ENCODE results near the gene NKX6-2. TPM values are rescaled to one million over a fixed set of nuclear protein-coding genes. Genes with fewer than 3 reads are reported as not detected.

NKX6-2 gene
- total RNA-seq, 2 donors from 2014 or later = not detected

DNA sequence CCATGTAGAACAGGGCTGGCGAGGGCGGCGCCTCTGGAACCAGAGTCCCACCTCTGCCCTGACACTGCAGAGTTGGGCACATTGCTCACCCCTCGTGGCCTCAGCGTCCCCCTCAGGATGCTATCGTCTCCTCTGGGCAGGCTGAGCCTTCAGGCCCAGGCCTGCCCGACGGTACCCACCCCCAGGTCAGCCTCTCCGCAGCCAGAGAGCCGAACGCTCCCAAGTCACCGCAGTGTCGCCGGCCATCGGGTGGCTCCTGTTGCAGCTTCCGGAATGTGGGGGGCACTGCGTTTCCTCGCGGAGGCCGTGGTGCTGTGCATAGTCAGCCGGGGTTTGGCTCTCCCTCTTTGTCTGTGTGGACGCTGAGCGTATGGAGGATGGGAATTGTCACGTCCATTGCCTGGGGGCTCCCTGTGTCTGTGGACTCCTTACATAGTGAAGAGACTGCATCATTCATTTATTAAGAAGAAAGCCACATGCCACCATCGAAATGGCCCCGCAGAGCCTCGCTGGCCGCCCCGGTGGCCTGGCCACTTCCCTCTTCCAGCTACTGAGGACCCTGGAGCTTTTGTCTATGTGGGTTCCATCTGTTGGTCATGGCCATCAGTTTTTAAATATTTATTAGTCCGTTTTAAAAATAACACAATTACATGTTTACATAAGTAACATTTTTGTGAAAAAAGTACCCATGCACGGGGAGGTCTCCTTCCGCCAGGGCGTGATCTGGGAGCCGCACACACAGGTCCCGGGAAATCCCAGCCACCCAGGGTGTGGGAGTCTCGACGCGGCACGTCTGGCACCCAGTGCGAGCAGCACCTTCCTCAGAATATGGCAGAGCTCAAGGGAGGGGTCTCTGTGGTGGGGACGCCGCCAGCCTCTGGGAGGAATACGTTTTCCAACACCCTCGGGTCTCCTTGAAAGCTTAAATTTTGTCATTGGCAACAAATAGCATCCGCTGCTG, 15.6 kb downstream of the NKX6-2 start:
- intact Hi-C loops (cut with DNase I, micrococcal nuclease) = no loop called here
- DNase-seq (no peak), ATAC-seq (no peak)

DNA sequence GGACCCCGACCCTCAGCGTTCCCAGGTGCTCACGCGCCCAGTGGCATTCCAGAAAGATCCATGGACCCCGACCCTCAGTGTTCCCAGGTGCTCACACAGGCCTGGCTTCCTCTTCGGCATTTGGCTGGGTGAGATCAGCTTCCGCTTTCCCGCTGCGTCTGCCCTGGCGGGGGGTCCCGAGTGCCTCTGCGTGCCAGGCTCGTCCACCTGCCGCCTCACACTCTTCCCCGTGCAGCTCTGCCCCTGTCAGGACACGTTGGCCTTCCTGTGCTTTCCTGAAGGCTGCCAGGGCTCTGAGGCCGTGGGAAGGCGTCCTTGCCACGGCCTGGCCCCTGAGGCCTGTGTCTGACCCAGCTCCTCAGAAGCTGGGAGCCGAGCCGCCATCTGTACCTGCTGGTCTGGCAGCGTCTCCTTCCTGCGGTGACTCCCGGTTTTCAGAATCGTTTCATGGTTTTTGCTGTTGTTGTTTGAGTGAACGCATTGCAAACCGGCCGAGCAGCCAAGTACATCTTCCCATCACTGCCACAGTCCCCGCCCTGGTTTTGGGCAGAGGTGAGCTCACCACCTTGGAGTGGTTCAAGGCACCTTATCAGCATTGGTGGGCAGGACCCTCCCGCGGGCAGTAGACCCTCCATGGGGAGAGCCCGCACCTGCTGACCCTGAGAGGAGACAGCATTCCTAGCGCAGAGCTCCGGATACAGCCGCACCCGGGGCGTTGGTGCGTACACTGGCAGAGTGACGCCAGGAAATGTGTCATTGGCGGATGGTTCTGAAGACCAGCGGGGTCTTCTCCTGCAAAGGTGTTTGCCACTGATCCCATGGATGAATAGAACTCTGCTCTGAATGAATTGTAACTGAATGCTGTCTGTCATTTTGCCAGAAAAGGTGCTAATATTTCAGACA, 17.4 kb downstream of the NKX6-2 start:
- ATAC-seq = no peak
- no peak for DNase-seq
- intact Hi-C loops (cut with DNase I, micrococcal nuclease) = no loop called here

DNA sequence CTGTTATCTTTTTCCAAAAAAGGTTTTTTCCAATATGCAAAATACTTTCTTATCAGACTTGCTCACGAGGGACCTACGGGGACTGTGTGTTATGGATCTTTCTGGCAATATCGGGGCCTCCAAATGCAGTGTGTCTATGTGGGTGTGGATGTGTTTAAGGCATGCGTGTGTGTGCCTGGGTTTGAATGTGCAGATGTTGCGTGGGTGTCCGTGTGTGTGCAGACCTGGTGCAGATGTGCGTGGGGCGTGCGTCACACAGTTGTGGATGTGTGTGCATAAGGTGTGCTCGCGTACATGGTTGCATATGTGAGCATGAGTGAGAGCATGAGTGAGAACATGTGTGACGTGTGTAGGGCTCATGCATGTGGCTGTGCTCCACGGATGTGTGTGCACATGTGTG, 19.7 kb downstream of the NKX6-2 start:
- intact Hi-C loops (cut with DNase I, micrococcal nuclease) = no loop called here
- DNase-seq = no peak
- no peak for ATAC-seq

DNA sequence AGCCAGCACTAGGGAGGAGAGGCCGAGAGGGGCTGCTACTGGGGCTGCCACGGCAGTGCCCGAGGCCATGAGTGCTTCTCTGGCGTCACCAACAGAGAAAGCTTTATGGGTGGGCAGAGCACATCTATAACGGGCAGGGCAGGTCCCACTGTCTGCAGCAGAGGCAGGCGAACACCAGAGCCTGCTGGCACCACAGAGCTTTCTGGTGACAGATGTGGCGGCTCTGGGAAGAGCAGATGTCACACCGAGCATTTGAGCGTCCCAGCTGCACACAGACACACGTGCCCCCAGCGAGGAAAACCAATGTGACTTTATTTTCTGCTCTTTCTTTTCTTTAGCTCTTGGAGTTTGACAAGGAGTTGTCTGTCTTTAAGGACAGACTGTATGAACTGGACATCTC, 20.5 kb downstream of the NKX6-2 start:
- ATAC-seq (no peak), DNase-seq (no peak)
- intact Hi-C loops (cut with DNase I, micrococcal nuclease) = no loop called here

DNA sequence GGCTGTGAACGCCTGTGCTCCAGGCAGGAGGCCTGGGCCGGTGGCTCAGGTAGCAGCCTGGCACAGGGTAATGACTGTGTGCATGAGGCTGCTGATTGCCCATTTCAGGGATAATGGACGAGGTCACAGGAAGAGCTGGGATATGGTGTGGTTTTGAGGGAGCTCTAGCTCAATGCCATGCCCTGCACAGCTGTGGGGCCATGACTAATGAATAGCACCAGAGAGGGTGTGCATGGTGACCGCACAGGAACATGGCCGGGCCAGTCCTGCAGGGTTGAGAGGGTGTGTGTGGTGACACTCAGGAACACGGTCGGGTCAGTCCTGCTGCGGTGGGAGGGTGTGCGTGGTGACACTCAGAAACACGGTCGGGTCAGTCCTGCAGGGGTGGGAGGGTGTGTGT, 21.8 kb downstream of the NKX6-2 start:
- no peak for ATAC-seq
- no peak for DNase-seq
- intact Hi-C loops (cut with DNase I, micrococcal nuclease) = no loop called here

DNA sequence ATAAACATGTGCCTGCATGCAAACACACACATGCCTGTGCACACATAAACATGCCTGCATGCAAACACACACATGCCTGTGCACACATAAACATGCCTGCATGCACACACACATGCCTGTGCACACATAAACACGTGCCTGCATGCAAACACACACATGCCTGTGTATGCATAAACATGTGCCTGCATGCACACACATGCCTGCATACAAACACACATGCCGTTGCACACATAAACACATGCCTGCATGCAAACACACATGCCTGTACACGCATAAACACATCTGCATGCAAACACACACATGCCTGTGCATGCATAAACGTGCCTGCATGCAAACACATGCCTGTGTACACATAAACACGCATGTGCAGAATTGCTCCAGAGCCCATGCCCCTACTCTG, 22.4 kb downstream of the NKX6-2 start:
- DNase-seq (no peak), ATAC-seq (no peak)
- intact Hi-C loops (cut with DNase I, micrococcal nuclease) = no loop called here

DNA sequence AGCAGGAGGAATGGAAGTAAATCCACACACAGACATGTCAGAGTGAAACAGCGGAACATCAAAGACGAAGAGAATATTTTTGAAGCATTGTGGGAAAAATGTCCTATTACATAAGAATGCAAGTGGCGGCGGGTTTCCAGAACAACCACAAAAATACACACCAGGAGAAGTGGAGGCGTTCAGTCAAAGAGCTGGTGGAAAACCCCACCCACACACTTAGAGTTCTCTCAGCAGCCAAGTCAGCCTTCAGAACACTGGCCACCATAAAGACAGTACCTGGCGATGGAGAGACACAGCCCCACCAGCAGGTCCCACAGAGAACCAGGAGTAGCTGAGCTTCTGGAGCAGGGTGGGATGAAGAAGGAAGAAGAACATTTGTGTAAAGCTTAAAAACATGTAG, 23.7 kb downstream of the NKX6-2 start:
- DNase-seq = no peak

DNA sequence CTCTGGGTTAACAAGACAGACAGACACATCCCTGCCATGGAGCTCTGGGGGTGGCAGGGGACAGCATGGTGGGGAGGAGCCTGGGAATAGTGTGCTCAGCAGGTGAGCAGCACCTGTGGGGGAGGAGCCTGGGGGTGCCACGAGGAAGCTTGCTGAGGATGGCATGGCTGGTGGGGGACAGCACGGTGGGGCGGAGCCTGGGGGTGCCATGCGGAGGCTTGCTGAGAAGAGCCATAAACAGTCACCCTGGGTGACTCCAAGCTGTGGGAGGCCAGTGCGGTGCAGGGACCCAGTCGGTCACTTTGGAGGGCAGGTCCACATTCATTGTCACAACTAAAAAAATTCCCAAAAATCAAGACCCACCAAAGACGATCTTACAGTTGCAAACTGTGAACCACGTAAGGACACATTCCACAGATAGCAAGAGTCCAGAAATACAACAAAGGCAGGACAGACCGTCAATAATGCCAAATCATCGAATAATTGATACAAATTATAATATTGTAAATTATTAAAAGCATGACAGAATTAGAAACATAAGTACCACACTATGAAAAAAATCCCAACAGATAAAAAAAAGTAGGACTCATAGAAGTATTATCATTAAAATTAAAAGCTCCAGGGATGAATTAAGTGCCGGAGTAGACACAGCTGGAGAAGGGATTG, 24.4 kb downstream of the NKX6-2 start:
- ATAC-seq = no peak
- intact Hi-C loops (cut with DNase I, micrococcal nuclease) = no loop called here

More for the DNA sequence above, 23.7 kb downstream of the NKX6-2 start:
- ATAC-seq = no peak
- intact Hi-C loops (cut with DNase I, micrococcal nuclease) = no loop called here

DNA sequence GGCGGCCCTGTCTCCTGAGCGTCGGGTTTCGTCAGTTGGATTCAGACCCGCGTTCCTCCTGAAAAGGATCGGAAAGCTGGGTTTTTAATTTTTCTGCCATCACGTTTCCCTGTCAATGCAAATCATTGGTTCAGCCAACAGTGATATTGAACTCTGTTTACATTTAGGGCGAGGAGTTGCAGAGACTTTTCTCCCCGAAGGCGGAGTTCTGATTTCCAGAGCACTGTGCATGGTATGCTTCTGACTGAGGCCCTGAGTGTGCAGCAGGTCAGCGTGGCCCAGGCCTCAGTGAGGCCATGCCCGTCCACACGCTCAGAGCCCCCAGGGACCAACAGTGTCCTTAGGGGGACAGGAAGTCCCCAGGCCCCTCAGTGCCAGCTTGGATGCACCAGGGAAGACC, 27.1 kb downstream of the NKX6-2 start:
- peak; percentile 92 for ATAC-seq
- DNase-seq = no peak
- intact Hi-C loops (cut with DNase I, micrococcal nuclease) = no loop called here

More for the DNA sequence above, 24.4 kb downstream of the NKX6-2 start:
- no peak for DNase-seq

DNA sequence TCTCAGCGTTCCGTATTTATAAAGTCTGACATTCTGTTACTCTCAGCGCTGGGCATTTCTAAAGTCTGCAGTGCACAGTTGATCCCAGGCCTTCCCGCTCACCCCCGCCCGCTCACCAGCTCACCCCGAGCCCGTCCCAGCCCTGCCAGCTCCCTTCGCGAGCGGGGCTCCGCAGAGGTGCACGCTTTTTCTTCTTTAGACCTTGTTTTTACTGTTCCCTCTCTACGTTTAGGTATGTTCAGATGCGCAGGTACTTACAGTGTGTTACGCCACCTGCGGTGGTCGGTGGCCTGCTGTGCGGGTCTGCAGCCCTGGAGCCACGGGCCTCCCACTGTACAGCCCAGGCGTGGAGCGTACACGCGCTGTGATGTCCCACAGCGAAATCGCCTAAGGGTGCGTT, 28.8 kb downstream of the NKX6-2 start:
- no peak for ATAC-seq
- no peak for DNase-seq
- intact Hi-C loops (cut with DNase I, micrococcal nuclease) = no loop called here

DNA sequence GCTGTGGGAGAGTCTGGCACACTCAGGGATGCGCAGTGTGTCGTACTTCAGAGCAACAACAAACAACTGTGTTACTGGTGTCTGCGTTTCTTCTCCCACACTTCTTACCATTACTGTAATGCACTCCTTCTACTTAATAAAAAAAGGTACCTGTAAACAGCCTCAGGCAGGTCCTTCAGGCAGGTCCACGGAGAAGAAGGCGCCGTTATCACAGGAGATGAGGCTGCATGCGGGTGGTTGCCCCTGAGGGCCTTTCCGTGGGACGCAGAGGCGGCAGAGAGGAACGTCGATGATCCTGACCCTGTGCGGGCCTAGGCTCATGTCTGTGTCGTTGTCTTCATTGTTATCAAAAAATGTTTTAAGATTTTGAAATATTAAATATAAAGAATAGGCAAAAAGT, 29.4 kb downstream of the NKX6-2 start:
- no peak for DNase-seq
- intact Hi-C loops (cut with DNase I, micrococcal nuclease) = no loop called here

DNA sequence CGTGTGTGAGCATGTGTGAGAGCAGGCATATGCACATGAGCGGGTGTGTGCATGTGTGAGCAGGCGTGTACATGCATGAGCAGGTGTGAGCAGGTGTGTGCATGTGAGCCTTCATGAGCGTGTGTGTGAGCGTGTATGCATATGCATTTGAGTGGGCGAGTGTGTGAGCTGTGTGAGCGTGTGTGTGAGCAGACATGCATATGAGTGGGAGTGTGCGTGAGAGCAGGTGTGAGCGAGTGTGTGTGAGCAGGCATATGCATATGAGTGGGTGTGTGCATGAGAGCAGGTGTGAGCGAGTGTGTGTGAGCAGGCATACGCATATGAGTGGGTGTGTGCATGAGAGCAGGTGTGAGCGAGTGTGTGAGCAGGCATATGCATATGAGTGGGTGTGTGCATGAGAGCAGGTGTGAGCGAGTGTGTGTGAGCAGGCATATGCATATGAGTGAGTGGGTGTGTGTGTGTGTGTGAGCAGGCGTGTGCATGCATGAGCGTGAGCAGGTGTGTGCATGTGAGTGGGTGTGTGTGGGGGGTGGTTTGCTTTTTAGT, 30.7 kb downstream of the NKX6-2 start:
- DNase-seq (no peak), ATAC-seq (no peak)
- intact Hi-C loops (cut with DNase I, micrococcal nuclease) = no loop called here

More for the DNA sequence above, 29.4 kb downstream of the NKX6-2 start:
- no peak for ATAC-seq

DNA sequence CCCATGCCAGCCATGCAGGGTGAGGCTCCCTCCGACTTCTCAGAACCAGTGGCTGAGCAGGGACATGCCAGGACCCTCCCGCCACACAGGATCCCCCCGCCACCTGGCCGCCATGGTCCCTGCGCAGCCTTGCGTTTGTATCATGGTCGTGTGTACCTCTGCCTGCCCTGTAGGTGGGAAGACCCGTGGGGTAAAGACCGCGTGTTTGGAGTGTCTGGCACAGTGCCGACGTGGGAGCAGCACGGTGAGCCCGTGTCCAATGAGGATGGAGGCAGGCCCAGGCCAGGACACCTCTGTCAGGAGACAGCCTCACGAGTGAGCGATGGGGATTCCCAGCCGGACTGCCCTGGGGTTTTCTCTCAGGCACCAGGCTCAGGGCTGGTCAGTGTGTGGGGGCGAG, 31.9 kb downstream of the NKX6-2 start:
- DNase-seq = no peak
- intact Hi-C loops (cut with DNase I, micrococcal nuclease) = no loop called here
- no peak for ATAC-seq

DNA sequence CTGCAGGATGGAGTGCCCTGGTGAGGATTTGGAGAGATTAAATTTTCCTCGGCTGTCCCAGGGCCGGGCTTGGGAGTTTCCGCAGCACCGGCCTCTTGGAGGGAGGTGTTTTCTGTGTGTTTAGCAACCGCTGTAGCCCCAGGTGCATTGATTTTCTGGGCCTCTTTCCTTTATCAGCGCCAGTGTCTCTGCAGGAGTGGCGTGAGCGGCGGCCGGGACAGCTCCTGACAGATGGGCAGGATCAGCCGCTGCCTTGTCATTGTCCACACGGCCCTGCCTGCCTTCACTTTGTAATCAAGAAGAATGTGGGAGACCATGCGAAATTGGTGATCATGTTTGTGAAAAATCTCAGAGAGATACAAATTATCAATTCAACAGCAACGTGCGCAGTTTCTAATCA, 32.4 kb downstream of the NKX6-2 start:
- no peak for ATAC-seq
- DNase-seq = no peak
- intact Hi-C loops (cut with DNase I, micrococcal nuclease) = no loop called here

DNA sequence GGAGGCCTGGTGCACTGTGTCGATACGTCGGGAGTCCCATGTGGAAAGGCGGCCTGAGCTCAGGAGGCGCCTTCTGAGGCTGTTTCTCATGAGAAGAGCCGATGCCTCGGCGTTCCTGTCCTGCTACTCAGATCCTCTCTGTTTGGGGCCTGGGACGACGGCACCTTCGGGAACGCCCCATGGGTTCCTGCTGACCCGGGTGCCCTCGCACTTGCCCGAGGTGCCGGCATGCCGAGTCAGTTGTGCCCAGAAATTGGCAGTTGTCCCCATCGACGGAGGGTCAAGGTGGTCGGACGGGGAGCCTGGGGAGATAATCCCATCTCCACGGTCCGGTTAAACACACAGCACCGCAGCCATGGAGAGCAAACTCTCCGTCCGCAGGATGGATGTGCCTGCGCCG, 33.0 kb downstream of the NKX6-2 start:
- intact Hi-C loops (cut with DNase I, micrococcal nuclease) = no loop called here
- ATAC-seq = no peak
- DNase-seq = no peak

DNA sequence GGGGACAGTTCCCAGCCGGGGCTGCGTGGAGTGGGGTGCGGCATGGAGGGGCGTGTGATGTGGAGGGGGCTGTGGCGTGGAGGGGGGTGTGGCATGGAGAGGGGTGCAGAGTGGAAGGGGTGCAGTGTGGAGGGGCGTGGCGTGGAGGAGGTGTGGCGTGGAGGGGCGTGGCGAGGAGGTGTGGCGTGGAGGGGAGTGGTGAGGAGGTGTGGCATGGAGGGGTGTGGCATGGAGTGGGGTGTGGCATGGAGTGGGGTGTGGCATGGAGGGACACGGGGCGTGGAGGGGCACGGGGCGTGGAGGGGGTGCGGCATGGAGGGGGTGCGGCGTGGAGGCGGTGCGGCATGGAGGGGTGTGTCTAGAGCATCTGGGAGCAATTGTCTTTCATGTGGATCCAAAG, 33.6 kb downstream of the NKX6-2 start:
- intact Hi-C loops (cut with DNase I, micrococcal nuclease) = no loop called here
- peak; percentile 91 for ATAC-seq

DNA sequence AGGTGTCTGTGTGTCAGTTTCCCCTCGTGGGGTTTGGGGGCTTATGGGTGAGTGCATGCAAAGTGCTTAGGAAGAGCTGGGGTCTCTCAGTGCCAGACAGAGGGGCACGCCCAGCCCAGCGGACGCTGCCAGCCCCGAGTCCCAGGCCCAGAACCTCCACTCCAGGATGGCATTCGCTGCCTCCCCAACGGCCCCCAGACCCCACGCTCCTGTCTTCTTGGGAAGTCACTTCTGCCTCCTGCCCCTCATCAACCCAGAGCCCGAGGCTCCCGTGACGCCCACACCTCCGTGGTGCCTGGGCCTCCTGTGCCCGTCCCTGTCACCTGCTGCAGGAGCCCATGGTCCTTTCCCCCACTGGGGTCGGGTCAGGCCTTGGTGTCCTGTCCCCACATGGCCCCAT, 35.0 kb downstream of the NKX6-2 start:
- intact Hi-C loops (cut with DNase I, micrococcal nuclease) = no loop called here
- no peak for ATAC-seq
- no peak for DNase-seq

More for the DNA sequence above, 33.6 kb downstream of the NKX6-2 start:
- peak in 1 of 2 donors; percentile 28 for DNase-seq

DNA sequence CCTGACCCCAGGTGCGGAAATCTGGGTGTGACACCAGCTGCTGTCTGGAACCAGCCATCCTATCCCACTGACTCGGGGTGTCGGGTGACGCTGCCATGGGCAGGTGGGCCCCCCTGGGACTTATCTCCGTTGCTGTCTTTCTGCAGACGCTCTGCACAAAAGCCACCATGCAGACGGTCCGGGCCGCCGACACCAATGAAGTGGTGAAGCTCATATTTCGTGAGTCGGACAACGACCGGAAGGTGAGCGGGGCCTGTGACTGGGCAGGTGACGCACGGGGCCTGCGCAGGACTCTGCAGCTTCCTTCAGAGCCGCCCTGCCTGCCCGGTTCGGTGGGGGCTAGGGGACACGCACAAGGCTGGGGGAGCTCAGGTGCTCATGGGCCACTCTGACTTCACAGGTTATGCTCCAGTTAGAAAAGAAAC, 36.6 kb downstream of the NKX6-2 start:
- intact Hi-C loops (cut with DNase I, micrococcal nuclease) = no loop called here
- DNase-seq = no peak
- no peak for ATAC-seq
